IPS-NIHi11 (cell line): ENCODE data around the gene SEC16A.

Experiments used
- DNase-seq: peaks from one replicate; pipeline ENCODE4 v3.0.0; 2012; ENCODE audit warnings: mixed read lengths, low spot score

Gene SEC16A, protein sequence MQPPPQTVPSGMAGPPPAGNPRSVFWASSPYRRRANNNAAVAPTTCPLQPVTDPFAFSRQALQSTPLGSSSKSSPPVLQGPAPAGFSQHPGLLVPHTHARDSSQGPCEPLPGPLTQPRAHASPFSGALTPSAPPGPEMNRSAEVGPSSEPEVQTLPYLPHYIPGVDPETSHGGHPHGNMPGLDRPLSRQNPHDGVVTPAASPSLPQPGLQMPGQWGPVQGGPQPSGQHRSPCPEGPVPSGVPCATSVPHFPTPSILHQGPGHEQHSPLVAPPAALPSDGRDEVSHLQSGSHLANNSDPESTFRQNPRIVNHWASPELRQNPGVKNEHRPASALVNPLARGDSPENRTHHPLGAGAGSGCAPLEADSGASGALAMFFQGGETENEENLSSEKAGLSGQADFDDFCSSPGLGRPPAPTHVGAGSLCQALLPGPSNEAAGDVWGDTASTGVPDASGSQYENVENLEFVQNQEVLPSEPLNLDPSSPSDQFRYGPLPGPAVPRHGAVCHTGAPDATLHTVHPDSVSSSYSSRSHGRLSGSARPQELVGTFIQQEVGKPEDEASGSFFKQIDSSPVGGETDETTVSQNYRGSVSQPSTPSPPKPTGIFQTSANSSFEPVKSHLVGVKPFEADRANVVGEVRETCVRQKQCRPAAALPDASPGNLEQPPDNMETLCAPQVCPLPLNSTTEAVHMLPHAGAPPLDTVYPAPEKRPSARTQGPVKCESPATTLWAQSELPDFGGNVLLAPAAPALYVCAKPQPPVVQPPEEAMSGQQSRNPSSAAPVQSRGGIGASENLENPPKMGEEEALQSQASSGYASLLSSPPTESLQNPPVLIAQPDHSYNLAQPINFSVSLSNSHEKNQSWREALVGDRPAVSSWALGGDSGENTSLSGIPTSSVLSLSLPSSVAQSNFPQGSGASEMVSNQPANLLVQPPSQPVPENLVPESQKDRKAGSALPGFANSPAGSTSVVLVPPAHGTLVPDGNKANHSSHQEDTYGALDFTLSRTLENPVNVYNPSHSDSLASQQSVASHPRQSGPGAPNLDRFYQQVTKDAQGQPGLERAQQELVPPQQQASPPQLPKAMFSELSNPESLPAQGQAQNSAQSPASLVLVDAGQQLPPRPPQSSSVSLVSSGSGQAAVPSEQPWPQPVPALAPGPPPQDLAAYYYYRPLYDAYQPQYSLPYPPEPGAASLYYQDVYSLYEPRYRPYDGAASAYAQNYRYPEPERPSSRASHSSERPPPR (N-terminal part only)

DNA sequence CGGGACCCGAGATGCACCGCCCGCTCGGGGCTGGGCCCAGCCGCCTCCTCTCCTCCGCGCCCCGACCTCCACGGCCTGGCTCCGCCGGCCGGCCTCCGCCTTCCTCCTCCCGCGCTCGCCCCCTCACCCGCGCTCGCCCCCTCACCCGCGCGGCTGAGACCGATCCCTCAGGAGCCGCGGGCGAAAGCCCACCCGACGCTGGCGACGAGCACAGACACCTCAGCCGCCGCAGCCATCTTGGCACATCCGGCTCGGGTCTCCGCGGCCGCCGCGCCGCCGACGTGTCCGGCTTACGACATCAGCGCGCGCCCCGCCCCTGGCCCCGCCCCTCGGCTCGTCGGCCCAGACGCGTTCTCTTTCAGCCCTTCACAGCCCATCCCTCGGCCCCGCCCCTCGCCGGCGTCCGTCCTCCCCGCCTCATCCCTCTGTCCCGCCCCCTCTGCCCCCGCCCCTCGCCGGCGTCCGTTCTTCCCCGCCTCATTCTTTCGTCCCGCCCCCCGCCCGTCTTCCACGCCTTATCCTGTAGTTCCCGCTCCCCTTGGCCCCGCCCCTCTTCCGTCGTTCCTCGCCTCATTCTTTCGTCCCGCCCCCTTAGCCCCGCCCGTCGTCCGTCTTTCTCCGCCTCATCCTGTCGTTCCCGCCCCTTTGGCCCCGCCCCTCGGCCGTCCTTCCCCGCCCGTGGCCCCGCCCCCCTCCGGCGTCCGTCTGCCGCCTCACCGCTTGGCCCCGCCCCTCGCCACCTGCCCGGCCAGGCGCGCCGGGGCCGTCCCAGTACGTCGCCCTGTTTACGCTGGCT lies at the start of gene SEC16A:
Gene SEC16A (minus strand): TSS at position 248 of the 796 bp plus-strand sequence. CDS start 5,425 bp downstream, outside the sequence.
- peak; percentile 97 for DNase-seq

GRCh38 chr9:136531904-136532798 lies 49.3 kb upstream of the SEC16A start:
- DNase-seq, result no peak

DNA sequence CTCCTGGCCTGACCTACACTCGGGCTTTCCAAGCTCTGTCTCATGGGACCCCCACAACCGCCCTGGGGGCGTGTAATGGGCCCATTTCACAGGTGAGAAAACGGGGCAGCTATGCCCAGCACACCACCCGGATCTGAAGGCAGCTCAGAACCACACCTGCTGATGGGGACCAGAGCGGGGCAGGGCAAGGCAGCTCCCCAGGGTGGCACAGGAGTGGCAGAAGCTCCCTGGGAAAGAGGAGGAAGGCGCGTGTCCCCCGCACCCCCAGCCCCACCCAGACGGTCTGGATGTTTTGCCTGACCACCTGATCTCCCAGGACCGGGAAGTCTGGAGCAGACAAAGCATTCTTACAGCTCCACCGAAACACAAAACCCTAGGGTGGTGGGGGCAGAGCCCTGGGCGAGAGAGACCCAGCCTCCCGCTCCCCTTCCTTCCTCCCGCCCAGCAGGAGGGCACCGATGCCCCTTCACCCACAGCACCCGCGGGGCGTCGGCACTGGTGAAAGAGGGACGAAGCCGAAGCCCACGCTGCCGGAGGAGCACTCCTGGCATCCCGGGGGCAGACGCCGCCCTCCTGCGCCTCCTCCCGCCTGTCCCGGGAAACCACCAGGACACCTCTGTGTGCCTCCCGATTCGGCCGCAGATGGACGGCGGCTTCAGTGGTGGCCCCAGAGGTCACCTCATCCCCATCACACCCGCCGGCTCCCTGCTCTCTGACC lies 48.5 kb upstream of the SEC16A start:
- no peak for DNase-seq

- DNase-seq, result no peak
Observed at GRCh38 chr9:136530461-136531089, 47.7 kb upstream of the SEC16A start.

DNA sequence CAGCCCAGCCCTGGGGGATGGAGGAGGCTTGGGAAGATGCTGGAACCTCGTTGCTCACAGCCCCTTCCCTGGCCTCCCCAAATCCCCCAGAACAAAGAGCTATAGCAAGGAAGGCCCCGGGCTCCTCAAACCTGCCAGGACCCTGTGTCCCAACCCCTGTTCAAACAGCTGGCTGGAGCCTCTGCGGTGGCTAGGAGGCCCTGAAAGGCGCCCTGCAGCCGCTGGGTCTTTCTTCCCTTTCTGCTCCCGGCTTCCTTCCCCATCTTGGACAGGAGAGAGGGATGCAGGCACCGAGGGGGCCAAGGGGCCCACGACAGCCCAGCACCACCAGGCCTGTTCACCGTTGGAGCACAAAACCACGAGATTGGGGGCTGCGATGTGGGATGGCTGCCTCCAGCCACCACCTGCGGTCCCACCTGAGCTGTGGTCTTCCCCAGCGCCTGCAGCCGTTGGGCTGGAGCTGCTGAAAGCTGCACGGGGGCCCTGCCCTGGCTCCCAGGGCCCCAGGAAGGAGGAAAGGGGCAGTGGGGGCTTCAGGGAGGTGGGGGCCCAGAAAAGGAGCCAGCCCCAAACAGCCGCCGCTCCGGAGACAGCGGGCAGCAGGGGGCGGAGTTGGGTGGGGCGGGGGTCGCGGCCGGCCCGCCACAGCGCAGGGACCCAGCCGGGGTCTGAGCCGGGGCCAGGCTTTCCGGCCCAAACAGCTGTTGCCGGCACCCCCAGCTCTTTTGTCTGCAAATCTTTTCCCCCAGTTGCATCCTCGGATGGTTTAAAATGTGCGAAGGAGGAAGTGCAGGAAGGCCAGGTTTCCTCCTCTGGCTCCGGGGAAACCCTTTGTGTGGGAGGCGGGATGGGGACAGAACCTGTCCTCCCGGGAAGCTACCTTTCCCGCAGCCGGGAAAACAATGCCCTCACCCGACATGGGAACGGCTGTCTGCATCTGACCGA lies 46.9 kb upstream of the SEC16A start:
- DNase-seq, result no peak

GRCh38 chr9:136528716-136529341 lies 46.0 kb upstream of the SEC16A start:
- no peak for DNase-seq

GRCh38 chr9:136527721-136528710 lies 45.2 kb upstream of the SEC16A start:
- peak; percentile 67 for DNase-seq

- no peak for DNase-seq
Observed at GRCh38 chr9:136527131-136527530, 44.3 kb upstream of the SEC16A start.

GRCh38 chr9:136526625-136527066 lies 43.8 kb upstream of the SEC16A start:
- DNase-seq, result no peak

DNA sequence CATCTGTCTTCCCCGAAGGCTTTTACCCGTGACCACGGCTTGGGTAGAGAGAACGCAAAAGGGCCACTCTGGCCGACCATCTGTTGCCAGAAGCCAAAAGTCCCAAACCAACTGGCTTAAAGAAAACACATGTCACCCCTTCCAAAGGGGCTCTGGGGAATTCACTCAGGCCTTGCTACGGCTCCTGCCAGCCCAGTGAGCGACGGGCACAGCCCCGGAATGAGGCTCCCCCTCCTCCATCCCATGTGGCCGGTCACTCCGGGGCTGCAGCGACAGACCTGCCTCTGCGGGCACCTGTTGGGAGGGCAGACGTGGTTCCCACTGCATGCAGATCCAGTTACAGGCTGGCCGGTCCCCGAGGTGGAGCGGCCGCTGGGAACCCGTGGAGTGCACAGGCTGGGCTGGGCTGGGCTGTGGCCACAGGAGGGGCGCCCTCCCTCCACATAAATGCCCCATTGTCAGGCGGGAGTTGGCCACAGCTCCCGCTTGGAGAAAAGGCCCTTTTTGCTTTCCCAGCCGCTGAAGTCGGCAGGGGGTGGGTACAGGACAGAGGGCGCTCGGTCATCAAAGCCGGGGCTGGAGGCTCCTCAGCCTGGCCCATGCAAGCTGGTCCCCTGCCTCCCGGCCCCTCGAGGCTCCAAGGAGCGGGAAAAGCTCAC lies 43.1 kb upstream of the SEC16A start:
- DNase-seq, result peak; percentile 64

DNA sequence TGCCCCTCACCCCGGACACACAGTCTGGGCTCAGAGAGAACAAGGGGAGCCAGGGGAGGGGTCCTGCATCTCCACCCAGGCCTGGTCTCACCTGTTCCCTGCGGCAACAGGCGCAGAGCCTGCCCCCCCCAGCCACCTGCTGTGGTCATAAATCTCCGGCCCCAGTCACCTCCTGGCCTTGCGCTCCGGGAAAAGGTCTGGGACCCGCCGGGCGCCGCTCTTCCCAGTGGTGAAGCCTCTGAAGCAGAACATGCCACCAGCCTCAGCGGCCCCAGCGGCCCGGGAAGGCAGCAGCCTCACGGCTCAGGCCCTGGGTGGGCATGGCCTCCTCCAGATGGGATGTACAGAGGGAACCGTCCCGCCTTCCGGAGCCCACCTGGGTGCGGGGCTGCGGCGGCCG lies 42.4 kb upstream of the SEC16A start:
- no peak for DNase-seq

DNA sequence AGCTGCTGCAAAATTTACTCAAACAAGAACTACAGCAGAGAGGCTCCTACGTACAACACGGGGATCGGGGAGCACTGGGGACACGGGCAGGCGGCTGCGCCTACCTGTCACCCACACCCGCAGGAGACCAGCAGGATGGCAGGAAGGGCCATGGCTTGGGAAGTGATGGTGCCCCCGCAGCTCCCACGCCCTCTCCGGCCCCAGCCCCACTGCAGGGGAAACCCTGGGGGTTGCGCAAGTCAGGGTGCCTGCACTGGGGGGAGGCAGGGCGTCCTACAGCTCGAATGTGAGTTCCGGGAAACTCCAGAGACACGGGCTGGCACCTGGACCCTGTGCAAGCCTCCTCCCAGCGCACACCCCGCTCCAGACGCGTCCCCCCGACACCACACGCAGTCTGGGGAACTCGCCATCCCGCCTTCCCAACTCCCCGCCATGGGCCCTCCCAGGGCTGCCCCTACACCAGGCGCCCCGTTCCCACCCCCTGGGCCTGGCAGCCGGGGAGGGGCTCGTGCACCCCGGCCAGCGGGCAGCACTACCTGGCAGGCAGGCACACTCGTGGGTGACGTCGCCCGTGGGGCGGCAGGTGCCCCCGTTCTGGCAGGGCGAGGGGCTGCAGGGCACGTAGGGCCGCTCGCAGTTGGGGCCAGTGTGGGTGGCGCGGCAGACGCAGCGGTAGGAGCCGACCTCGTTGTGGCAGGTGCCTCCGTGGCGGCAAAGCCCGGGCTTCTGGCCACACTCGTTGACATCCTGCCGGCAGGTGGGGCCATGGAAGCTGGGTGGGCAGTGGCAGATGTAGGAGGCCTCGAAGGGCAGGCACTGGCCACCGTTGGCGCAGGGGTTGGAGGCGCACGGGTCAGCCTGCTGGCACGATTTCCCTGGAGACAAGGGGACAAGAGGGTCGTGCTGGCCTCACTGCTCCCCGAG lies 39.7 kb upstream of the SEC16A start:
- no peak for DNase-seq

GRCh38 chr9:136521537-136521936 lies 38.7 kb upstream of the SEC16A start:
- no peak for DNase-seq

- DNase-seq, result no peak
Observed at GRCh38 chr9:136520053-136520540, 37.3 kb upstream of the SEC16A start.
